Kidney glomerular epithelial cell (primary cell): ENCODE results near the gene RMND5B.
"Not testable (repeated sequence)": the region's sequence is repeated elsewhere in the genome, so short reads cannot be mapped to it uniquely, and the experiment has no call there.

Source experiments
- DNase-seq: peaks from one replicate; lab custom pipeline; 2025; lab: John Stamatoyannopoulos, UW

Gene RMND5B

GRCh38 chr5:178130234-178130575 is 609 bp upstream of the RMND5B start:
- not testable (repeated sequence) for DNase-seq

- DNase-seq: no peak
Measured at GRCh38 chr5:178131446-178131996, 707 bp downstream of the RMND5B start.

DNA sequence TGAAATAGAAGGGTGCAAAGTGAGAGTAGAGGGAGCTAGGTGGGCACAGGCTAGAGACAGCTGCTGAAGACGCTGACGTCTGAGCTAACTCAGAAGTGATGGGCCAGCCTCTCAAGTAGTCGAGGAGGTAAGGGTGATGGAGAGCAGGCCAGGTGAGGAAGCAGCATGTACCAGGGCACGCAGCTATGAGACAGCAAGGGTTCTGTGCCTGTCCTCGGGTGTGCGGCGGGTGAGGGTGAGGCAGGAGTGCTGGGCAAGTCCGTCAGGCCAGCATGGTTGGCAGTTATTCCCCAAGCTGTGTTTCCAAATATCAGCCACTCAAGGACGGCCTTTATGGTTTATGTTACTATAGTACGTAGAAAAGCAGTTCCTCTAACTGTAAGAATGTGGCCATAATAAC is 6.2 kb downstream of the RMND5B start:
- no peak for DNase-seq

GRCh38 chr5:178137991-178138390 is 7.2 kb downstream of the RMND5B start:
- no peak for DNase-seq

DNA sequence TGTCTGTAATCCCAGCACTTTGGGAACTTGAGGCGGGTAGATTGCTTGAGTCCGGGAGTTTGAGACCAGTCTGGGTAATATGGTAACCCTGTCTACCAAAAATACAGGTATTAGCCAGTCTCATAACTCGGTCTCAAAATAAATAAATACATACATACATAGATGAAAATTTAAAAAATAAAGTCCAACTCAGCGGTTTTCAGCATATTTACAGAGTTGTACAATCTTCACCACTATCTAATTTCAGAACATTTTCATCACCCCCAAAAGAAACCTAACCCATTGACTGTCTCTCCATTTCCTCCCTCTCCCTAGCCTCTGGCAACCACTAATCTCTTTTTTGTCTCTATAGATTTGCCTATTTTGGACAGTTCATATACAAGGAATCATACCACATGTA is 10.7 kb downstream of the RMND5B start:
- DNase-seq: no peak

DNA sequence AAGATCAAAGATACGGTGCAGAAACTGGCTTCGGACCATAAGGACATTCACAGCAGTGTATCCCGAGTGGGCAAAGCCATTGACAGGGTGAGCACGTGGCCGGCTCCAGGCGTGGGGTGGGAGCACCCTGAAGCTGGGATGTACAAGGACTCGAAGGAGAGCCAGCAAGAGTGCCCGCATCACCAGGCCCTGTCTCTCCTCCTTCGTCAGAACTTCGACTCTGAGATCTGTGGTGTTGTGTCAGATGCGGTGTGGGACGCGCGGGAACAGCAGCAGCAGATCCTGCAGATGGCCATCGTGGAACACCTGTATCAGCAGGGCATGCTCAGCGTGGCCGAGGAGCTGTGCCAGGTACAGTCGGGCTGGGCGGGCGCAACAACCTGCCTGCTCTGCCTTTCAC is 11.8 kb downstream of the RMND5B start:
- DNase-seq: no peak

DNA sequence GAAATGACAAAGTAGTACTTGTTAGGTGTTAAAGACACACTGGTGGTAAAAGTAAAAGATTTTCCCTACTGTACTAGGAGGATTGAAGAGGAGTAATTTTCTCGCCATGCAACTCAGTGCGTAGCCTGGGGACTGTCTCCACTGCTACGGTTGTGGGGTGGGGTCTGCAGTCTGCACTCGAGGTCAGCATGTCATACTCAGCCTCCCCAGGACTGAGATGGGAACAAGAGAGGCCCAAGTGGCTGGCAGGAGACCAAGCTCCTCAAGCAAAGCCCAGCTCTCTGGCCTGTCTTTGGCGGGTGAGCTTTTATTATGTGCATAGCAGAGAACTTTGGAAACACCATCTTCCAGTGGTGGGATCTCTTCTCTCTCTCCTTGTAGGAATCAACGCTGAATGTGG is 12.4 kb downstream of the RMND5B start:
- DNase-seq: no peak

GRCh38 chr5:178143901-178144300 is 13.1 kb downstream of the RMND5B start:
- no peak for DNase-seq

GRCh38 chr5:178145965-178146820 is 15.4 kb downstream of the RMND5B start:
- DNase-seq: peak; percentile 34

DNA sequence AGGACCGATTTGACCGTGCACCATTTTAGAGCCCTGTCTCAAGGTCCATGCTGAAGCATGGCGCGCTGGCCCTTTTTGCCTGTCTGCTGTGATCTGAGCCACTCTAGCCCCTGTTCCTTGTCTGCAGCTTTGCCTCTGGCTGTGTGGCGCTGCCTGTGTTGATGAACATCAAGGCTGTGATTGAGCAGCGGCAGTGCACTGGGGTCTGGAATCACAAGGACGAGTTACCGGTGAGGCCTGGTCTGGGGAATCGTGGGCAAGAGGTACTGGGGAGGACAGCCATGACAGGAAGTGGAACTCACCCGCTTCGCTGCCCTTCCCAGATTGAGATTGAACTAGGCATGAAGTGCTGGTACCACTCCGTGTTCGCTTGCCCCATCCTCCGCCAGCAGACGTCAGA is 16.6 kb downstream of the RMND5B start:
- no peak for DNase-seq

DNA sequence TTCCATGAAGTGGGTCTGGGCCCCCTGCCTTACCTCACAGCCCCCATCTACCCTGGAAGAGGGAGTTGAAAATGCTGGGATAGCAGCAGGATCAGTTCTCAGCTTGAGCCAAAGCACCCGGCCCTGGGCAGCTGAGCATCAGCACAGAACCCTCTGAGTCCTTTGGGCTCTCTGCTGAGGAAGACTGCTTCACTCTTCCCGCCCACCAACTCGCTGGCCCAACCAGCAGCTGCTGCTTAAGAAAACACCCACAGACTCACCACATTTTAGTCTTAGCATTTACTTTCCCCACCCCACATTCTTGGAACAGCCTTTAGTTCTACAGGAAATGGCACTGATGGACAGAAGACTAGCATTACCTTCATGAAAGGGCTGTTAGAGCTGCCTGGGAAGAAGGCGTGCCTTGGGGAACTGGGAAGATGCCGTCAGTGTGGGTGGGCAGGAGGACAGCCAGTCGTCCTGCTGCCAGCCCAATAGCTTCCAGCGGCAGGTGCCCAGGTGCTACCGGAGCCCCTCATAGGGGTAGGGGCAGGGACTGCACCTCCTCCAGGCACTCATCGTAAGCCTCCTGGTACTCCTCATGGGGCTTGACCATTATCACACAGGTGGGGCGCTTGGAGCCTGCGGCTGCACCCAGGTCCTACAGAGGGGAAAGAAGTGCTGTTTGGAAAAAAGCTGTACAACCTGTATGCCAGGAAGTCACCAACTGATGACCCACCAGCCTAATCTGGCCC is 18.6 kb downstream of the RMND5B start:
- DNase-seq: no peak

DNA sequence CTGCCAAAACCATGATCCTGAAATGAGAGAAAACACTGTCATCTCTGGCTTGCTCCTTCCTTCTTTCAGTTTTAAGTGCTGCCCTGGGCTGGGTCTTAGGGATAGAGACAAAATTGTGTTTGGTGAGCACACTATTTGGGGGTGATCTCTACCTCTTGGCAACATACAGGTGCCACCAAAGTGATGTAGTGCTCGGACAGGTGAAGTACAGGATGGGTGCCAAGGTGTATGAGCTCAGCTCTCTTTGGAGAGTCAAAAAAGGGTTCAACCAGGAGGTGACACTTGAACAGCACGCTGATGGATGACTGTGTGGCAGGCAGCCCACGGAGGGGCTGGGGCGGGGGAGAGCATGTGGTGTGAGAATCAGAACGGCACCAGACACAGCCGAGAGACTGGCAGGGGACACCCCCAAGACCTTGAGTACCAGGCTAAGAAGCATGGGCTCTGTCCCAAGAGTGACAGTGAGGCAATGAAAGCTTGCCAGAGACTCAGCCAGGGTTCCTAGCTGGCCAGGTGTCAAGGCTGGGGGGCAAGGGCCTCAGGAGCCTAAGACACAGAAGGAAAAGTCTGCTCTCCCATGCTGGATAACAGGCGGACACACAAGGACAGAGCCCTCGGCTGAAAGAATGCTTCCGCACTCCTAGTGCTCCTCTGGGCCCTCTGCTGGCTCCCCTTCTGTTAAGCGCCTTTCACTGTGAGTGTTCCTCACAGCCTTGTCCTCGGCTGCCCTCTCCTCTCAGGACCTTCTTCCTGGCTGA is 20.3 kb downstream of the RMND5B start:
- DNase-seq: no peak

DNA sequence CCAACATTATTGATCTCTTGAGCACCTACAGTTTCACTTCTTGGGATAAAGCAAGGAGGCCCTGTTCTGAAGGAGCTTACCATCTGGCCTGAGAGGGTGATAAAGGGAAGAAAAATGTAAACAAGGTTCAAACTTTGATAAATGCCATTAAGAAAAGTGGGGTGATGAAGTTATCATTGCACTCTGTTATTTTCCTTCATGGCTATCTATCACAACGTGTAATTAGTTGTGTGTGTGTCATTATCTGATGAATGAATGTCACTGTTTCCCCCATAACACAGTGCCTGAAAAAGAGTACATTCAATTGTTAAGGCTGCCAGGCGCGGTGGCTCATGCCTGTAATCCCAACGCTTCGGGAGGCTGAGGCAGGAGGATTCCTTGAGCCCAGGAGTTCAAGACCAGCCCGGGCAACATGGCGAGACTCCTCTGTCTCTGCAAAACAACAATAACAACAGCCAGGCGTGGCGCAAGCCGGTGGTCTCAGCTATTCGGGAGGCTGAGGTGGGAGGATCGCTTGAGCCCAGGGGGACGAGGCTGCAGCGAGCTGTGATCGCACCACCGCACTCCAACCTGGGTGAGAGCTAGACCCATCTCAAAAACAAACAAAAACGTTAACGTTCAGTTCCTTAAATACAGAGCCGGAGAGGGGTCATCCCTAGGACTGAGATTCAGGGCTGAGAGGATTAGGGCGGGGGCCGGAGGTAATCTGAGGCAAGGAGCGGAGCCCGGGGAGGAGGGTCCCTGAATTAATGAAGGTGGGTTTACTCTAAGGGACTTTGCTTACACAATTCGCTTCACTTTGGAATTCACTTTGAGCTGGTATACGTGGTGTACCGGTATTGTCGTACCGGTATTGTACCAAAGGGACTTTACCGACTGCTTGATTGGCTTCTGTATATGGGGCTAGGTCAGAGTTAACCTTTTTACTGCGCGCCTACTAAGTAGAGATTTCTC is 22.0 kb downstream of the RMND5B start:
- no peak for DNase-seq

GRCh38 chr5:178153530-178154340 is 22.9 kb downstream of the RMND5B start, which contains the start of gene NHP2:
Gene NHP2, minus strand, starts transcription at chr5:178153885. Its CDS starts 68 bp downstream, at chr5:178153817.
- peak; percentile 98 for DNase-seq

- DNase-seq: no peak
Measured at GRCh38 chr5:178155065-178155464, 24.3 kb downstream of the RMND5B start.

DNA sequence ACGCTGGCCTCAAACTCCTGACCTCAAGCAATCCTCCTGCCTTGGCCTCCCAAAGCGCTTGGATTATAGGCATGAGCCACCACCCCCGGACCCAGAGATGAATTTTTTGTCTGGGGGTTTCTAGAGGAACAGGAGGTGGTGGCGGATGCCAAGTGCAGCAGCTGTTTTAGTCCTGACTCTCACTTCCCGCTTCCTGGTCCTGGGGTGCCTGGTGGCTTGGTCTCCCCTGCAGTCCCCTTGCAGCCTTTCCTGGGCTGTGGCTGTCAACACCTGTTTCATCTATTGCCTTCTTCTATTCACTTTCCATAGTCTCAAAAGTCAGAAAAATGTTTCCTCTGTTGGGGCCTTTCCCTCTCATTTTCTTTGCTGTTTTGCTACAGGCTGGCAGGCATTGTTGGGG is 29.4 kb downstream of the RMND5B start:
- no peak for DNase-seq

GRCh38 chr5:178162481-178162880 is 31.7 kb downstream of the RMND5B start:
- no peak for DNase-seq

DNA sequence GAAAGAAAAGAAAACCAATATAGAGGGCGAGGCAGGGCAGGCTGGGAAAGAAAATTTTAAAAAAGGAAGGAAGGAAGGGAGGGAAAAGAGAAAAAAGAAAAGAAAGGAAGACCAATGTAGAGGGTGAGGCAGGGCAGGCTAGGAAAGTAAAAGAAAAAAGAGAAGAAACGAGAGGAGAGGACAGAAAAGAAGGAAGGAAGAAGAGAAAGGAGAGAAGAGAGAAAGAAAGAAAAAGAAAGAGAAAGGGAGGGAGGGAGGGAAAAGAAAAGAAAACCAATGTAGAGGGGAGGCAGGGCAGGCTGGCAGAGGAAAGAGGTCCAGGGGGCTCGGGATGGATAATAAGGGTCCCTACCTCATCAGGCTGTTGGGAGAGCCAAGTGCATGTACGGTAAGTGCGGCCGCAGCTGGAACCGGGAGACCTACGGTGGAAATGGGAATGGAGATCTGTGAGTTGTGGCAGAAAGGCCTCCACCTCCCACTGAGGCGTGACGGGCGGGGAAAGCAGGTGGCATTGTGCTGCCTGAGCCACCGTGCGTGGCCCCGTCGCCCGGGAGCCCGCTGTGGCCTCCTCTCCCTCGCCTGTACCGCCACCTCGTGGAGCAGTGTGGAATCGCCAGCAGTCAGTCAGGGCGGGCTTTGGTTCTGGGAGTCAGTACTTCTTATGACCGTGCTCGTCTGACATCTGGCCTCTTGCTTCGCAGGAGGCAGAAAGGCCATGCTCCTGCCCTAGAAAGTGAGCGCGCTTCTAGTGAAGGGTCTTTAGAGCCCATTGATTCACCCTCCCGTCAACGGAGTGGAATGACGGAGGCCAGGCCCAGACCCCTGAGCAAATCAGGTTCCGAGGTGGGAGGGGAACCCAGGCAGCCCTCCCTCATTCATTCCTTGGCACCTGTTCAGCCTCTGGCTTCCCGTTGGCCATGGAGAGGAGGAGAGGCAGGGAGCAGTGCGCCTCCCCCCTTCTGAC is 33.2 kb downstream of the RMND5B start:
- DNase-seq: peak; percentile 39

- no peak for DNase-seq
Measured at GRCh38 chr5:178165581-178165980, 34.8 kb downstream of the RMND5B start.
